Esophagus muscularis mucosa (tissue), 3 donors: ENCODE measurements around the gene MBD2.

Source experiments
- POLR2A ChIP-seq: fragments of 450-650 bp; IDR thresholded peaks from one replicate; pipeline ENCODE4 v1.6.1; 2017; ENCODE audit warnings: antibody characterized with exemption, moderate library complexity, mild to moderate bottlenecking, low read depth
- POLR2AphosphoS5 ChIP-seq, 2 donors: sonication (generic); formaldehyde crosslinking; IDR thresholded peaks; one replicate each; pipeline ENCODE4 v1.6.1; 2017; ENCODE audit warnings: antibody characterized with exemption in 2 of 2
- TF ChIP-seq, protein P1 (sequence below), 3 experiments: fragments of 200-600 bp in 2 of 3; fragments of 450-650 bp in 1 of 3; sonication (generic) in 2 of 3; IDR thresholded peaks; one replicate each; pipeline ENCODE4 v1.5.1; 2017 to 2019; ENCODE audit warnings: antibody characterized with exemption in 3 of 3, mild to moderate bottlenecking in 2 of 3, moderate library complexity in 1 of 3

DNA sequence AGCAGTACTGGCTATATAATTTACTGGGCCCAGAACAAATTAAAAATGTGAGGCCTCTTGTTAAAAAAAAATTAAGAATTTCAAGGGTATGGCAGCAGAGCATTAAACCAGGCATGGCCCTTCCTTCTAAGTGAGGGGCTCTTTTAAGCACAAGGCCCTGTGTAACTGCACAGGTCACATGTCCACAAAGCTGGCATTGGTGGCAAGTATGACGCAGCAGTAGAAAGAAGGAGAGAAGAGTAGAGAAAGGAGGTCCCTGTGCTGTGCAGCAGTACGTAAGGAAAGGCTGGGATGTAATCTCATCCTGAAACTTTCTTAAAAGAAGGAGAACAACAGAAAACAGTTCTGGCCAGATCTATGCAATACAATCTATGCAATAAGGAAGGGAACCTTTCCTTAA lies 51.2 kb downstream of the MBD2 start:
- TF ChIP-seq POLR2A, result no peak
- TF ChIP-seq, protein P1, sequence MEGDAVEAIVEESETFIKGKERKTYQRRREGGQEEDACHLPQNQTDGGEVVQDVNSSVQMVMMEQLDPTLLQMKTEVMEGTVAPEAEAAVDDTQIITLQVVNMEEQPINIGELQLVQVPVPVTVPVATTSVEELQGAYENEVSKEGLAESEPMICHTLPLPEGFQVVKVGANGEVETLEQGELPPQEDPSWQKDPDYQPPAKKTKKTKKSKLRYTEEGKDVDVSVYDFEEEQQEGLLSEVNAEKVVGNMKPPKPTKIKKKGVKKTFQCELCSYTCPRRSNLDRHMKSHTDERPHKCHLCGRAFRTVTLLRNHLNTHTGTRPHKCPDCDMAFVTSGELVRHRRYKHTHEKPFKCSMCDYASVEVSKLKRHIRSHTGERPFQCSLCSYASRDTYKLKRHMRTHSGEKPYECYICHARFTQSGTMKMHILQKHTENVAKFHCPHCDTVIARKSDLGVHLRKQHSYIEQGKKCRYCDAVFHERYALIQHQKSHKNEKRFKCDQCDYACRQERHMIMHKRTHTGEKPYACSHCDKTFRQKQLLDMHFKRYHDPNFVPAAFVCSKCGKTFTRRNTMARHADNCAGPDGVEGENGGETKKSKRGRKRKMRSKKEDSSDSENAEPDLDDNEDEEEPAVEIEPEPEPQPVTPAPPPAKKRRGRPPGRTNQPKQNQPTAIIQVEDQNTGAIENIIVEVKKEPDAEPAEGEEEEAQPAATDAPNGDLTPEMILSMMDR (IDR thresholded peaks at IDR 0.05), result no peak
- no peak for TF ChIP-seq POLR2AphosphoS5 (IDR thresholded peaks at IDR 0.05)
